ENCODE measurements around the gene MAB21L3. TPM values are rescaled to one million over a fixed set of nuclear protein-coding genes. Genes with fewer than 3 reads are reported as not detected.

Gene MAB21L3
- total RNA-seq, 1 donor from 2014 or later, result not detected

DNA sequence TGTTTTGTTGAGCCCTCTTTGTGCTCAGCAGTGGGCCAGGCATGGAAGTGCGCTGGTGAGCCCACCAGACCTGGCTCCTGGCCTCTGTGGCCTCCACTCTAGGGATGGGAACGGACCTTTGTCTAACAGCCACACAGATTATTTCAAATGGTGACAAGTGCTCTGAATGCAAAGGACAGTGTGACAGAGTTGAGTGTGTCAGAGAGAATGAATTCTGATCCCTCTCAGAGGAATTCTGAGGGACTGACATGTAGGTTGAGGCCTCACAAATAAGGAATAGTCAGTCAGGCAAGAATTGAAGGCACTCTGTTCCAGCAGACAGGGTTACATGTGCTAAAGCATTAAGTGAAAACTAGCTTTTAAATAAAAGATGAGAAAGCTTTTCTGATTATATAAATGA, 11.3 kb upstream of the MAB21L3 start:
- H4K20me1 ChIP-seq (ENCODE audit: low read depth), result no peaks in the 10 kb centered on the region
- TF ChIP-seq EZH2 (IDR thresholded peaks at IDR 0.05), result no peak
- no peak for TF ChIP-seq EZH2phosphoT487 (IDR thresholded peaks at IDR 0.05)
- TF ChIP-seq, protein P1, sequence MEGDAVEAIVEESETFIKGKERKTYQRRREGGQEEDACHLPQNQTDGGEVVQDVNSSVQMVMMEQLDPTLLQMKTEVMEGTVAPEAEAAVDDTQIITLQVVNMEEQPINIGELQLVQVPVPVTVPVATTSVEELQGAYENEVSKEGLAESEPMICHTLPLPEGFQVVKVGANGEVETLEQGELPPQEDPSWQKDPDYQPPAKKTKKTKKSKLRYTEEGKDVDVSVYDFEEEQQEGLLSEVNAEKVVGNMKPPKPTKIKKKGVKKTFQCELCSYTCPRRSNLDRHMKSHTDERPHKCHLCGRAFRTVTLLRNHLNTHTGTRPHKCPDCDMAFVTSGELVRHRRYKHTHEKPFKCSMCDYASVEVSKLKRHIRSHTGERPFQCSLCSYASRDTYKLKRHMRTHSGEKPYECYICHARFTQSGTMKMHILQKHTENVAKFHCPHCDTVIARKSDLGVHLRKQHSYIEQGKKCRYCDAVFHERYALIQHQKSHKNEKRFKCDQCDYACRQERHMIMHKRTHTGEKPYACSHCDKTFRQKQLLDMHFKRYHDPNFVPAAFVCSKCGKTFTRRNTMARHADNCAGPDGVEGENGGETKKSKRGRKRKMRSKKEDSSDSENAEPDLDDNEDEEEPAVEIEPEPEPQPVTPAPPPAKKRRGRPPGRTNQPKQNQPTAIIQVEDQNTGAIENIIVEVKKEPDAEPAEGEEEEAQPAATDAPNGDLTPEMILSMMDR (IDR thresholded peaks at IDR 0.05), result no peak
- H3K79me2 ChIP-seq (ENCODE audit: low read depth), result no peaks in the 10 kb centered on the region
- H3K36me3 ChIP-seq, result no peaks in the 10 kb centered on the region
- H3K36me3 Mint-ChIP-seq, result peaks cover 2% of the 10 kb centered on the region
- no peaks in the 10 kb centered on the region for H3F3A ChIP-seq (ENCODE audit: low read depth)
- no peaks in the 10 kb centered on the region for H3K4me1 Mint-ChIP-seq
- H3K9me3 ChIP-seq (ENCODE audit: low read depth), result no peaks in the 10 kb centered on the region
- H3K27ac Mint-ChIP-seq, result no peak overlapping the region
- no peak overlapping the region for H3K27ac ChIP-seq
- H3K27me3 ChIP-seq, result no peaks in the 10 kb centered on the region
- DNase-seq (ENCODE audit: low spot score), result no peak
- H3K4me2 ChIP-seq, result no peak overlapping the region
- no peak overlapping the region for H2AFZ ChIP-seq (replicated peaks)
- peaks cover 5% of the 10 kb centered on the region for H3K9me3 Mint-ChIP-seq
- H3K27me3 Mint-ChIP-seq (ENCODE audit: insufficient read depth, low read depth), result peaks cover 4% of the 10 kb centered on the region
- no peak overlapping the region for H3K4me3 ChIP-seq
- no peak overlapping the region for H3K9ac ChIP-seq
- no peak overlapping the region for H3K4me3 Mint-ChIP-seq
- H3K4me1 ChIP-seq, result no peaks in the 10 kb centered on the region

DNA sequence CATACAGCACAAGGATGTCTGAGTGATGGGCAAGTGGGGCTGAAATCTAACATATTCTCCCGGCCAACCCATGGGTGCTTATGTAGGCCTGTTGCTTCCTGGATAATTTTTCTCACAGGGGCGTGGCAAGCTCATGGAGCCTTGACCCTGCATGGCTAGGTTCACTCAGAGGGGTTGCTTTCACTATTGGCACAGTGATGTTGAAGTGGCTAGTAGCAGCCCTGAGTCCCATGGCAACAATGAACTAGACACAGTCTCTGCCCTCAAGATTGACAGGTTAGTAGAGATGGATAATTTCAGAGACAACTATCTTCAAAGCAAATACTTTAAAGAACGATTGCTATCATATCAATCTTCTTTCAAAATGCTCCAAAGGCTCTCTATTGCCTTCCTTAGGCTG, 6.5 kb upstream of the MAB21L3 start:
- Histone ChIP-seq H3K36me3 (no peaks in the 10 kb centered on the region), H3K4me1 (no peaks in the 10 kb centered on the region), H3K9me3 (ENCODE audit: low read depth) (no peaks in the 10 kb centered on the region), H3K27ac (no peak overlapping the region), H4K20me1 (ENCODE audit: low read depth) (no peaks in the 10 kb centered on the region), H2AFZ (replicated peaks) (no peak overlapping the region), H3F3A (ENCODE audit: low read depth) (no peaks in the 10 kb centered on the region), H3K9ac (no peak overlapping the region), H3K4me2 (no peak overlapping the region), H3K27me3 (no peaks in the 10 kb centered on the region), H3K79me2 (ENCODE audit: low read depth) (no peaks in the 10 kb centered on the region), H3K4me3 (no peak overlapping the region)
- Mint-ChIP-seq H3K9me3 (no peaks in the 10 kb centered on the region), H3K36me3 (no peaks in the 10 kb centered on the region), H3K4me3 (no peak overlapping the region), H3K4me1 (no peaks in the 10 kb centered on the region), H3K27me3 (ENCODE audit: insufficient read depth, low read depth) (no peaks in the 10 kb centered on the region), H3K27ac (no peak overlapping the region)
- no peak for DNase-seq (ENCODE audit: low spot score)
- TF ChIP-seq EZH2 (IDR thresholded peaks at IDR 0.05) (no peak), EZH2phosphoT487 (IDR thresholded peaks at IDR 0.05) (no peak)
- TF ChIP-seq, protein P1 (IDR thresholded peaks at IDR 0.05), result no peak

DNA sequence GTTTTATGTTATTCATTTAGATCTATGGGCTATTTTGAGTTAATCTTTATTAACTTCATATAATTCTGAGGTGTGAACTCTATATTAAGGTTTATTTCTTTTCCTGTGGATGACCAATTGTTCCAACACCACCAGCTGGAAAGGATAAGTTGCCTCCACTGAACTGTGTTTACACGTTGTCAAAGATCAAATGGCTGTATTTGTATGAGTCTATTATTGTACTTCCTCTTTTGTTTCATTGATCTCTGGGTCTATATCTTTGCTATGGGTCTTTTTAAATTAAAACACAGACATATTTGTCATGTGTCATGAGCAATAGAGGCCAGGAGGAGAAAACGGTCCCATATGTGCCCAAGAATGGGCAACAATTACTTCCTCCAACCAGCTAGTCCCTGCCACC, 5.2 kb upstream of the MAB21L3 start:
- H3K27ac ChIP-seq, result no peak overlapping the region
- Mint-ChIP-seq H3K4me3 (no peak overlapping the region), H3K36me3 (no peaks in the 10 kb centered on the region), H3K9me3 (no peaks in the 10 kb centered on the region), H3K27me3 (ENCODE audit: insufficient read depth, low read depth) (no peaks in the 10 kb centered on the region), H3K27ac (no peak overlapping the region), H3K4me1 (no peaks in the 10 kb centered on the region)
- H3K4me1 ChIP-seq, result no peaks in the 10 kb centered on the region
- no peaks in the 10 kb centered on the region for H3K79me2 ChIP-seq (ENCODE audit: low read depth)
- no peak overlapping the region for H3K4me2 ChIP-seq
- no peak overlapping the region for H2AFZ ChIP-seq (replicated peaks)
- H3K9me3 ChIP-seq (ENCODE audit: low read depth), result no peaks in the 10 kb centered on the region
- no peaks in the 10 kb centered on the region for H3F3A ChIP-seq (ENCODE audit: low read depth)
- no peak for DNase-seq (ENCODE audit: low spot score)
- H4K20me1 ChIP-seq (ENCODE audit: low read depth), result no peaks in the 10 kb centered on the region
- no peaks in the 10 kb centered on the region for H3K27me3 ChIP-seq
- no peak overlapping the region for H3K9ac ChIP-seq
- no peak overlapping the region for H3K4me3 ChIP-seq
- TF ChIP-seq EZH2 (IDR thresholded peaks at IDR 0.05) (no peak), EZH2phosphoT487 (IDR thresholded peaks at IDR 0.05) (no peak)
- TF ChIP-seq, protein P1 (IDR thresholded peaks at IDR 0.05), result no peak
- no peaks in the 10 kb centered on the region for H3K36me3 ChIP-seq
